SW 1271 (cell line): Measurements from ENCODE around the gene KCTD5.
A peak's percentile ranks its signal among the peaks of the same experiment; 100 is the strongest.
"Not testable (repeated sequence)": the region's sequence is repeated elsewhere in the genome, so short reads cannot be mapped to it uniquely, and the experiment has no call there.

Experiments used
- DNase-seq, 2 experiments: peaks; one replicate each; lab custom pipeline; 2025; lab: John Stamatoyannopoulos, UW

The KCTD5 gene

DNA sequence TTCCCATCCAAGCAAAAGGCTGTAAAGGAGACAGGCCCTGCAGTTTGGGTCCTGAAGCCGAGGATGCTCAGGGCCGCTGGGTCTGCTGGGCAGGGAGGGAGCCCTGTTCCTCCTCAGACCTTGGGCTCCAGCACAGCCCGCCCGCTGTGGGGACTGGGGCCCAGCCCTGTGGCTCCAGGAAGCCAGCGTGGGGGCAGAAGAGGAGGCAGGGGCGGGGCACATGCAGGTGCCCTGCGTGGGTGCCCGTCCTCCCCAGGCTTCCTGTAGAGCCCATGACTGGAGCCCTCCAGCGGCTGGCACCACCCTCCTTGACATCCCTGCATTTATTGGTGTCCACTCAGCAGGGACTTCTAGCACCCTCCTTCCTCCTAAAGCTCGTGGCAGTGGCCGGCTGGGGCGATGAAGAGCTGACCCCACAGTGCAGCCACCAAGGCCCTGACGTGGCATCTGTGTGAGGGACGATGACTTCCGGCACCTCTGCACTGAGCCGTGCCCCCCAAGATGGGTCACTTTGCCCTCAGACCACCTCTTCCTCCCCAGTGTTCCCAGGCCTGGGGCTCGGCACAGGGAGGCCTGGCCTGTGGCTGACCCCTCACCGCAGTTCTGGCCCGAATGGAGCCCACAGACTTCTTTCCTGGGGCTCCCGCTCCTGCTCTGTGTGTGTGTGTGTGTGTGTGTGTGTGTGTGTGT lies 27.8 kb downstream of the KCTD5 start:
- no peak for DNase-seq

DNA sequence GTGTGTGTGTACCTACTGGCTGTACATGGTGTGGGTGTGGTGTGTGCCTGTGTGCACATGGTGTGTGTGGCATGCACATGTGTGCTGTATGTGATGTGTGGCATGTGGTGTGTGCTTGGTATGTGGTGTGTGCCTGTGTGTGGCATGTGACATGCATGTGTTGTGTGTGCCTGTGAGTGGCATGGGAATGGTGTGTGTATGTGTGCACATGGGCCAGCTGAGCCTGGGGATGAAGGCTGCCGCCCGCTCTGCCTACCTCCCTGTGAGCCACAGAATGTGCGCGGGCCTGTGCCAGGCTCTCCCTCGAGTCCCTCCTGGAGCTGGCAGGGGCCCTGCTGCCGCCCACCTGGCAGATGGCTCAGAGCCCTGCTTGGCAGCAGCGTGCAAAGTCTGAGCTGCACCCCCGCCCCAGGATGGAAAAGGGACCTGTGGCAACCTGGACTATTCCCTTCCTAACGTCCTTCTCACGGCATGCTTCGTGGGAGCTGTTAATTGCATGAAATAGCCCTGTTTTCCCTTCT lies 28.4 kb downstream of the KCTD5 start:
- no peak for DNase-seq

DNA sequence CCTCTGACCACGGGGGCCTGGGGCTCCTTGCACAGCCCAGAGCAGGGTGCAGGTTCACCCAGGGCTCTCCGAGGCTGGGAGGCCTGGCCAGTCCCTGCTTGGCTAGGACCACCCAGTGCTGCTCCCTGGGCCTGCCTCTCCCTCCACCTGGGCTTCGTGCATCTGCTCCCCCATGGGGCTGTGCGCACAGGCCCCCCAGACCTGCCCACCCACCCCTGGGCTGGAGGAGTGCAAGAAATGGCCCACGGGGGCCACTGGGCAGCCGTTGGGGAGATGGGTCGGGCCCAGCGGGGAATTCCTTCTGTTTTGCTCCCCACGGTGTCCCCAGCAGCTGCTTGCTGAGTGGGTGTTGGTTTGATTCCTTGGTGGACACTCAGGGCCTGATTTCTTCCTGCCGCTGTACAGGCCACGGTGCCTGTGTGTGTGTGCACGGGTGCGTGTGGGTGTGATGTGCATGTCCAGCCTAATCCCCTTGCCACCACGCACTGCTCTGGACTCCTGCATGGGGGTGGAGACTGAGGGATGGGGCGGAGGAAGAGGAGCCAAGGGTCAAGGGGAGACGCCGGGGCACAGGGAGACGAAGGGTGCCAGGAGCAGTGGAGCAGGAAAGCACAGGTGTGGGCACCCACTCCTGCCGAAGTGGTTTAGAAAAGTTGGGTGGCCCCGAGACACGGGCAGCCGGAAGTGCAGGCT lies 29.2 kb downstream of the KCTD5 start:
- DNase-seq, result no peak

DNA sequence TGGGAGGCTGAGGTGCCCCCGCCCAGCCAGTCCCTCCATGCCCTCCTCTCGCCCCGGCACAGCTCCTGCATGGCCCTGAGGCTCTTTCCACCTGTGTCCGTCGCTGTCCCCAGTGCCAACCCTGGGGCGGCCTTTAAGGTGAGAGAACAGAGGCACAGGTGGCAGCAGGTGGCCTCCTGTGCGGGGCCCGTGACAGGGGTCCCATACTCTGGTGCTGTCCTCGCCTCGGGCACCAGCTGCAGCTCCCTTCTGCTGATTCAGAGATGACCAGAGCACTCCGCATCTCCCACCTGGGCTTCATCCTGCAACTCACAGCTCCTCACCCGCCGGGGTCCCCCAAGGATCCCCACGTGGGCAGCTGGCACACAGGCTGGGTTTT lies 29.7 kb downstream of the KCTD5 start:
- no peak for DNase-seq

DNA sequence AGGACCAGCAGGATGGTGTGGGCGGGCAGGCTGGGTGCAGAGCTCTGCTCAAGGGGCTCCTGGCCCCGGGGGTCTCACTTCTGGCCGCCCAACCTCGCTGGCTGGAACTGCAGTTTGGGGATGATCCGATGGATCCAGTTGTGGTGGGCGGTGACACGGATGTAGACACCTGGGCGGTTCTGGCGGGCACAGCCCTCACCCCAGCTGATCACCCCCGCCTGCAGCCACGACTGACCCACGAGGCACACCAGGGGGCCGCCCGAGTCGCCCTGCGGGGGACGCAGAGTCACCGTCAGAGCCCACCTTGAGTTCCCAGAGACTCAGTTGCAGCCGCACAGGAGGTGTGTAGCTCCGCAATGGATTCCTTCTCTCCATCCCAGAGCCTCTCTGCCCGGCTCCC lies 30.2 kb downstream of the KCTD5 start:
- no peak for DNase-seq

DNA sequence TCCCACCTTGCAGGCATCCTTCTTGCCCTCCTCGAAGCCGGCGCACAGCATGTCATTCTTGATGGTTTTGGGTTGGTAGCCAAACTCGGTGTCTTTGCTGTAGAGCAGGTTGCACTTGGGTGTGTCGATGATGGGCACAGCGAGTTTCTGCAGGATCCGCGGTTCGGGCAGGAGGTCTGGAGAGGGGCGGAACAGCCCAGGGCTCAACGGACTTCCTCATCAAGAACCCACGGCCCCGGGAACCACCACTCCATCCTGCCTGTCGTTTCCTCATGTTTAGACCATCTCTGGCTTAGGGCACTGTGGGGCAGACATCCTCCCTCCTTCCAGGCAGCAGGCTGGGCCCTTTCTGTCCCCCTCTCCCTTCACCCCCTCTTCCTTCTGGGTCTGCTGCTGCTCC lies 31.2 kb downstream of the KCTD5 start:
- no peak for DNase-seq

DNA sequence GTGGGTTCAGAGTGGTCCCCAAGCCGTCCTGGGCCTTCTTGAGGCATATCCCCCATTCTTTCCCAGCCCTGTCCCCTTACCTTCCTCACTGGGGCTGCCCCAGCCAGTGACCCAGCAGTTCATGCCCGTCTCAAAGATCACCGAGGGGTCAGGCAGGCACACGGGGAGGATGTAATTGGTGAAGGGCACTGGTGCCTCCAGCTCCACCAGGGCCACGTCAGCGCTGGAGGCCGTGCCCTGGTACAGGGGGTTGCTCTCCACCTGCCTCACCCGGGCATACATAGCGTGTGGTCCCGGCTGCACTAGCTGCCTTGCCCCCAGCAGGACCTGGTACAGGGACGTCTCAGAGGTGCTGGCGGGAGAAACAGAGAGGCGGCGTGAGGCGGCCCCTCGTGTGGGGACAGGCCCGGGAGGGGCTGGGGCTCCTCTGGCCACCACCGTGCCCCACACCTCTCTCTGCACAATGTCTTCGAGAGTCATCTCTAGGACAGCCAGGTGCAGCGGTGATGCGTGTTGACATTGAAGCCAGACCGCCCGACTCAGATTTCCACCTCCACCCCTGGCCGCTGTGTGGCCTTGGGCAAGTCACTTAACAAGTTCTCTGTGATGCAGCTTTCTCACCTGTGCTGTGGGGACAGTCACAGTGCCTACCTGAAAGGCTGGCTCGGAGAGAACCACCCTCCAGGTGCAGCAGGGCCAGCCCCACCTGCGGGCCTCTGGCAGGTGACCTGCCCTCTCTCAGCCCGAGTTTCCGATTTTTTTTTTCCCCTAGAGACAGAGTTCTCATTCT lies 31.9 kb downstream of the KCTD5 start:
- no peak for DNase-seq

DNA sequence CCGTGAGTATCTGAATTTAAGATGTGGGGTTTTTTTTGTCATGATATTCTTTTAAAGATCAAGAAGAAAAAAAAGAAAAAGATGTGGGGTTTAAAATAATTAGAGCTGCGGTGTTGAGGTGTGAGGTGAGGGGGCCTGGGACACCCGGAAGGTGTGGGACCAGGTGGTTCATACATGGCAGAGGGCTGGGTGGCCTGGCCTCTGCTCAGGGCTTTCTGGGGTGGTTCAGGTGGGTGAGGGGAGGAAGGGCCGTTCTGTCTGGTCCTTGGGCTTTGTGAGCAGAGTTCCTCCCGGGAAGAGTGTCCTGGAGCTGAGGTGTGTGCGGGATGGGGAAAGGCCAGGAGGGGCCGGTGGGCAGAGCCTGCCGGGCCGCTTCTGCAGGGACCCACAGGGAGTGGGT lies 32.7 kb downstream of the KCTD5 start:
- no peak for DNase-seq

DNA sequence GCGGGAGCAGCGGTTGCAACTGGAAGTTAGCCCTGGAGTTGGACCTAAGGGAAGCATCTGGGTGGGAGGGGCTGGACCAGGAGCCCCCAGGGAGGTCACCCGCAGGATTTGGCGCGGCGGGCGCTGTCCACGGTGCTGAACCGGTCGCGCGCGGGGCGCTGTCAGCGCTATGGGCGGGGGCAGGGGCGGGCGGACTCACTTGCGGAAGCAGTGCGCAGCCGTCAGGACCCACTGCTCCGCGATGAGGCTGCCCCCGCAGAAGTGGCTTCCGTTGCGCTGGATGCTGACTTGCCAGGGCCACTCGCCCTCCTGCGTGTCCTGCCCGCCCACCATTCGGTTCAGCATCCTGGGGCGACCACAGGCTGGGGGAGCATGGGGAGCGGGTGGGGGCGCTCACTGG lies 33.2 kb downstream of the KCTD5 start:
- no peak for DNase-seq

DNA sequence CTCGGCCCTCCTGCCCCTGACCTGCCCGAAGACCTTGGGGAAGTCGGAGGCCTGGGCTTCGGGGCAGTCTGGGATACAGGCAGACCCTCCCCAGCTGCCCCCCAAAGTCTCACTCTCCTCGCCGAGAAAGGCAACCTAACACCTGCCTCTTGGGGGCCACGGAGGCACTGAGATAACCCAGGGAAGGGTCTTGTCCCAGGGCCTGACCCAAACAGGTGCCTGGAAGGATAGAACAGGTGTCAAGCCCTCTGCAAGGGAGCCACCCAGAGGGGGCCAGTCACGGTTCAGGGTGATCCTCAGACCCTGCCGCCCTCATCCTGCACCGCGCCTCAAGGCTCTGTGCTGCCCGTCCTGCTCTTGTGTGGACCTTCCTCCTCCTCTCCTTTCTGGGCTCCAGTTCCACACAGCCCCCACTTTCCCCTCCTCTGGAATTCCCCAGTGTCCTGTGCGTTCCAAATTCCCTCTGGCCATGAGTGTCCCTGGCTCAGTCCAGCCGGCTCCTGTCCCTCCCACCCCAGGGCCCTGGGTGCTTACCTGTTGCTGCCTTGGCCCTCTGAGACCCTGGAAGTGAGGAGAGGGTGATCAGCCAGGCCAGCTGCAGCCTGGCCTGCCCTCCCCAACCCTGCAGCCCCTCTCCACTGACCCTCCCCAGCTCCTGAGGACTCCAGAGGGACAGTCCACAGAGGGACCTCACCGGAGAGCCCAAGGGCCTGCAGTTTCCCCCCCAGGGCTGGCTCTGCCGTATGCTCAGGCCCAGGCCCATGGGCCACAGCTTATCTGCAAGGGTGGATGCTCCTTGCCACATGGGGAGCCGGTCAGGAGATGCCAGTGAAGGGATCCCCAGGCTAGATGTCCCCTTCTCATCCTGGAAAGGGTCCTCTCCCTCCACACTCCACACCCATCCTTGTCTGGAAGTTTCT lies 33.9 kb downstream of the KCTD5 start:
- DNase-seq, result no peak

DNA sequence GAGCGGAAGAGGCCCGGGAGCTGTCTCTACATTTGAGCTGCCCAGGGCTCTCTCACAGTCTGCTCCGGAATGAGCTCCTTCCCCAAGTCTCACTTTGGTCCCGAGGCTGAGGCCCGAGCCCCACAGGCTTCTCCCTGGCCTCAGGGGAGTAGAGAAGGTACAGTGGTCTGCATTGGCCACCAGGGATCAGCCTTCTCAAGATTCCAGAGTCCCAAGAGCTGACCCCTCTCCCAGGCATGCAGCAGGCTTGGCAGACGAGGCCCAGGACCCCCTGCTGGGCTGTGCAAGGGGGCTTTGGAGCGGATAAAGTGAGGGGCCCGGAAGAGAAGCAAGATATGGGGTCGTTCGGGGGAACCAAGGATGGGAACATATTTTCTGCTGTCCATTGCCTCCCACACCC lies 34.6 kb downstream of the KCTD5 start:
- DNase-seq, result no peak

DNA sequence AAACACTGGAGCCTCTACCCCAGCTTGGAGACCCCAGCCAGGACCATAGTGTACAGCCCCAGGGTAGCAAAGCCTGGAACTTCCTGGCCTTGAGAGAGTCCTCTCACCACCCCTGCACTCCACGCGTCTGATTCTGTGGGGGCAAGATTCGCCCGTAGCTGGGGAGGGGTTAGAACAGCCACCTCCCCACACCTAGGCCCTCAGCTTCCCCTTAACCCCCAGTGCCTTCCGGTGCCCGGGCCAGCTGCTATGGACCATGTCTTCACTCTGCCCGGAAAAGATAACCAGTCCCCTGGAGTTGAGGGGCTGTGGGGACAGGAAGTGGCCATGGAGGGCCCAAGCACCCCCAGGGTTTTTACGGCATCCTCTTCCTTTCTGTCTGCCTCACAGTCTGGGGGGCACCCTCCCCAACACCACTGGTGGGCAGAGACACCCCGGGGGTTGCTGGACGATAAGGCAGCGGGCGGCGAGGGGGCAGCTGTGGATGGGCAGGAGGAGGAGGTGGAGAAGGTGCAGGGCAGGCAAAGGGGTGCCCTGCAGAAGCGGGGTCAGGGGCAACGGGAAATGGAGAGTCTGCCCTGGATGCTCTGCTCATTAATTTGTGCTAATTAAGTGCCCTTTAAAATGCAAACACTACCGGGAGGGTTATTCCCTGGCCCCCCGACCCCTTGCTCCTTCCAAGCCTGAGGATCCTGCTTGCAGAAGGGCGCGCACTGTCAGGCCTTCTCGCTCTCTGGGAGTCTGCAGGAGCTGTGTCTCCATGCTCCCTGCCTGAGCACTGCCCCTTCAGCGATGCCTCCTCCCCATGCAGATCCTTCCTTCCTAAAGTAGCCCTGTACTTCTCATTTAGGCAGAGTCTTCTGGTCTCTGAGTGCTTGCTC lies 35.3 kb downstream of the KCTD5 start:
- DNase-seq, result no peak

DNA sequence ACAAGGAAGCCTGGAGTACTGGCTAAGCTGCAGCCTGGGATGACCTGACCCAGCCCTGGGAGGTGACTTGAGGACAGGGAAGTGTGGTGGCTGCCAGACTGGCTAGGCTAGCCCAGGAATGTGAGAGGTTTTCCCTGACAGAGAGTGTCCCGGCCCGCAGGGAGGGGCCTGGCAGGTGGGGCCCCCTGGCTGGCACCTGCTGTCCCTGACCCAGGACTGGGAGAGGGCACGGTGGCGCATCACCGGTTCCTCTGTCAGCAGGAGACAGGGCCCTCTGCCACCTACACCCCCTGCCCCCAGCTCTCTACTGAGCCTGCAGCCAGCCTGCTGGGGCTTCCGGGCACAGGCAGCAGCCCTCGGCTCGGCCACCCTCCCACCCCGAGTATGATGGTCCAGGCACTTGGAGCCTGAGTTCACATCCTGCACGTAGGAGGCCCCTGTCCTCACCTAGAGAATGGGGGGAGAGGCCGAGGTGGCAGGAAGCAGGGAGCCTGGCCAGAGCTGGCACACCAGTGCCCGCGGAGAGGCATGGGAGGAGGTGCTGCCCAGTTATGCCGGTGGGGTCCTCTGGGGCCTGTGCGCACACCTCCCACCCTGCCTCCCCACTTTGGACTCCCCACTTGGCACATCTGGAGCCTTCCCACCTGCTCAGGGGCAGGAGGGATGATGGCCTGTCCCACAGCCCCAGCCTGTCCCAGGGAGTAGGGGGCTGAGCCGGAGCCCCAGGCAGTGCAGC lies 37.2 kb downstream of the KCTD5 start:
- DNase-seq, result no peak

DNA sequence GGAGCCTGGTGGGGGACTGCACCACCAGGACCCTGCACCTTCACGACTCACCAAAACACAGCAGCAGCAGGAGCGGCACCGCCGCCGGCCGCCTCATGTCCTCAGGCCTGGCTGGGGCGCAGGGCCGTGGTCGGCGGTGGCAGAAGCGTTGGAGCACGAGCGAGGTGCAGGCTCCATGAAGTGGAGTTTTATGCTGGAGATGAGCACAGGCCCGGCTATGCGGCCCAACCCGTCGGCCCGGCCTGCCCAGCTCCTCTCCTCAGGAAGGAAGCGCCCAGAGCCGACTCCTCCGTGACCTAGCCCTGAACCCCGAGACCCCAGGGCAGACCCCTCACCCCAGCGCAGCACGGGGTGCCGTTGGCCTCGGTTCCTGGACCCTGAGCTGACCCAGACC lies 37.7 kb downstream of the KCTD5 start, which contains the start of gene PRSS27:
Gene PRSS27, minus strand, starts transcription at position 161 of the 394 bp plus-strand sequence. Its CDS starts 64 bp downstream, at position 97.
- DNase-seq, result no peak

DNA sequence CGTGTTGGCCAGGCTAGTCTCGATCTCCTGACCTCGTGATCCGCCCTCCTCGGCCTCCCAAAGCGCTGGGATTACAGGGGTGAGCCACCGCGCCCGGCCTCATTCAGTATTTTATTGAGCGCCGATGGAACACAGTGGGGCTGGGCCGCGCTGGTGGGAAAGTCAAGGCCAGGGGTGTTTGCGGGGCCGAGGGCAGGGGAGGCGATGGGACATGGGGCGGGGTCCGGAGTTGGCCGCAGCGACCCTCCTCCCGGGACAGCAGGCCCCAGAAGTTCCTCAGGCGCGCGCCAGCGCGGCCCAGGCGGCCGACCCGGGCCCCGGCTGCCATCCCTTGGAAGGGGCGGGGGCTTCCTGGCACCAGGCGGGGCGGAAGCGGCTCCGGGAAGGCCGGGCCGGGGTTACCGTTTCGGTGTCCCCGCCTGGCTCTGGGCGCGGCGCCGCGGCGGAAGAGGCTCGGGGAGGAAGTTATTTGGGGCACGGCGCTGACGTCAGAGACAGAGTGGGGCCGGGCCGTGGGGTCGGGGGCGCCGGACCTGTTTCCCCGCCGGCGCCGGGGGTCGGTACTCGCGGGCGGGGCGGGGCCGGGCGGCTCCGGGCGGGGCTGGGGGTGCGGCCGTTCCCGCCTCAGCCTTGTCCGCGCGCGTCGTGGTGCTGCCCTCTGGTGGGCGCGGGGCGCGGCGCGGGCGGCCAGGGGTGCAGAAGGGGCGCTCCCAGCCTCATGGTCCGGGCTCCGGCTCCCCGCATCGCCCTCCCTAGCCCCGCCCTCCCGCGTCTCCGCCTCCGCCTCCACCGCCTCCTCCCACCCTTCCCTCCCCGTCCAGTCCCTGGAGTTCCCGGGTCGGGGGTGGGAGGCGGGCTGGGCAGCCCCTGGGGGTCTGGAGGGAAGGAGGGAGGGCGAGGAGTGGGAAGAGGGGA lies 38.7 kb downstream of the KCTD5 start:
- DNase-seq, result peak in 1 of 2 experiments; percentile 79

DNA sequence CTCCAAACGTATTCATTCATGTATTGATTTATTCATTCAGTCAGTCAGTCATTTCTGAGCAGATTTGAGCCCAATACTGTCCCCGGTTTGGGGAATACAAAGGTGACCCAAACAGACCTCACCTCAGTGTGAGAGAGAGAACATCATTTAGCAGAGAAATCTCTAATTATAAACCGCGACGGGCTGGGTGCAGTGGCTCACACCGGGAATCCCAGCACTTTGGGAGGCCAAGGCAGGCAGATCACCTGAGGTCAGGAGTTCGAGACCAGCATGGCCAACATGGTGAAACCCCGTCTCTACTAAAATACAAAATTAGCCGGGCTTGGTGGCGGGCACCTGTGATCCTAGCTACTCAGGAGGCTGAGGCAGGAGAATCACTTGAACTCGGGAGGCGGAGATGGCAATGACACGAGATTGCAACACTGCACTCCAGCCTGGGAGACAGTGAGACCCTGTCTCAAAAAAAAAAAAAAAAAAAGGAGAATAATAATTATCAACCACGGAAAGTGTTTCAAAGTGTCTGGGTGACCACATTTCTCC lies 39.4 kb downstream of the KCTD5 start:
- DNase-seq, result not testable (repeated sequence)

DNA sequence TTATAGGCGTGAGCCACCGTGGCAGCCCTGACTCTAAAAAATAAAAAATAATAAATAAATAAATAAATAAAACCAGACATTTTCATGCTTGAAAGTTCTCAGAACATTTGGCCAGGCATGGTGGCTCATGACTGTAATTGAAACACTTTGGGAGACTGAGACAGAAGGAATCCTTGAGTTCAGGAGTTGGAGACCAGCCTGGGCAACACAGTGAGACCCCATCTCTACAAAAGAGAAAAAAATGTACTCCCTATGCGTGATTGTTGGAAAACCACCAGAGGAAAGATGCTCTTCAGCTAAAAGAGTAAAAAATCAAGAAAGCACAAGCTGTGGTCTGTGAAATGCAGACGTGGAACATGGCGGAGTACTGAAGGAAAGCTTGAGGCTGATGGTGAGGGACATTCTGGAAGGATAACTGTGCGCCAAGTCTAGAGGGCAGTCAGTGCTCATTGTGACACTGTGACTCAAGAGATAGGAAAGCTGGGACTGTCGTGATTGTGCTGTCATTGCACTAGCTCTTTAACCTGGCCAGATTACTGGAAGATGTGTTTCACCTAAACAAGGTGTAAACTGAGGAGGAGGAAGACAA lies 41.9 kb downstream of the KCTD5 start:
- no peak for DNase-seq

DNA sequence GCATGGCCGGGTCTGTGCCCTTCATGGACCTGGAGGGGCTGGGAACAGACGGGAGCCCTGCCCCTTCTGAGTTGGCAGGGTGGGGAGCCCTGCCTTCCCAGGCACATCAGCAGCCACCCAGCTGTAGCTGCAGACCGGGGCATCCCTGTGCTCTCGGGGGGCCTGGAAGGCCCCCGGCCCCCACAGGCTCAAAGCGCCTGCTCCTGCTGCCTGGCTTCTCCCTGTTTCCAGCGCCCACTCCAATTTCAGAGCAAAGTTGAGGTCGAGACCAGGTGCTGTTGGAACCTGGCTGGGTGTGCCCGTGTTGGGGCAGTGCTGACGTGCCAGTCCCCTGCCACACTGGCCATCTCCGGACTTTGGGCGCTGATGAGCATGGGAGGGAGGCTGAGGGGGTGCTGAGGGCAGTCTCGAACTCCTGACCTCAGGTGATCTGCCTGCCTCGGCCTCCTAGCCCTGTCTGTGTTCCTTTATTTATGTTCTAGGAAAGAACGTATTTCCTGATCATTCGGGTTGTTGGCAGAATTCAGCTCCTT lies 42.6 kb downstream of the KCTD5 start:
- DNase-seq, result no peak
